Epithelial cell of prostate (primary cell): ENCODE measurements around the gene BORCS8.
"Not testable (repeated sequence)": the region's sequence is repeated elsewhere in the genome, so short reads cannot be mapped to it uniquely, and the experiment has no call there.

Source experiments
- DNase-seq: peaks from one replicate; pipeline ENCODE4 v3.0.0-alpha.2; 2011; ENCODE audit warnings: low read depth, low spot score
- H3K27ac ChIP-seq: fragments of 450-650 bp; 2 replicates; pipeline ENCODE4 v1.5.1; 2017; ENCODE audit warnings: mild to moderate bottlenecking

Gene BORCS8

GRCh38 chr19:19185853-19186740 lies 5.9 kb downstream of the BORCS8 start:
- no peak for DNase-seq
- no peak overlapping the region for H3K27ac ChIP-seq

GRCh38 chr19:19181488-19181998 lies 10.4 kb downstream of the BORCS8 start:
- H3K27ac ChIP-seq, result no peak overlapping the region
- DNase-seq, result no peak

- H3K27ac ChIP-seq, result no peak overlapping the region
- DNase-seq, result no peak
These were observed 12.2 kb downstream of the BORCS8 start for GRCh38 chr19:19179548-19180441.

- no peak overlapping the region for H3K27ac ChIP-seq
- DNase-seq, result no peak
These were observed 15.0 kb downstream of the BORCS8 start for GRCh38 chr19:19176950-19177349.

GRCh38 chr19:19173243-19173642 lies 18.7 kb downstream of the BORCS8 start:
- not testable (repeated sequence) for H3K27ac ChIP-seq, DNase-seq

GRCh38 chr19:19171821-19172532 lies 20.0 kb downstream of the BORCS8 start:
- no peak for DNase-seq
- H3K27ac ChIP-seq, result no peak overlapping the region

GRCh38 chr19:19170873-19171672 lies 20.9 kb downstream of the BORCS8 start:
- no peak for DNase-seq
- no peak overlapping the region for H3K27ac ChIP-seq

- no peak for DNase-seq
These were observed 21.7 kb downstream of the BORCS8 start, which contains the start of gene MEF2B for GRCh38 chr19:19170053-19170872. Gene MEF2B, minus strand, starts transcription at chr19:19170263. Its CDS starts 19,528 bp downstream, at chr19:19150735.

GRCh38 chr19:19169236-19170052 lies 22.5 kb downstream of the BORCS8 start:
- no peak overlapping the region for H3K27ac ChIP-seq
- no peak for DNase-seq

More at GRCh38 chr19:19170053-19170872, 21.7 kb downstream of the BORCS8 start, which contains the start of gene MEF2B:
- H3K27ac ChIP-seq, result no peak within 1 kb of the TSS

- no peak overlapping the region for H3K27ac ChIP-seq
- no peak for DNase-seq
These were observed 24.3 kb downstream of the BORCS8 start for GRCh38 chr19:19167612-19168011.

GRCh38 chr19:19165396-19165795 lies 26.6 kb downstream of the BORCS8 start:
- no peak for DNase-seq
- H3K27ac ChIP-seq, result no peak overlapping the region

- no peak for DNase-seq
- H3K27ac ChIP-seq, result no peak overlapping the region
These were observed 29.5 kb downstream of the BORCS8 start for GRCh38 chr19:19162495-19162894.

GRCh38 chr19:19160461-19161035 lies 31.4 kb downstream of the BORCS8 start:
- H3K27ac ChIP-seq, result no peak overlapping the region
- no peak for DNase-seq

- no peak overlapping the region for H3K27ac ChIP-seq
- no peak for DNase-seq
These were observed 32.4 kb downstream of the BORCS8 start for GRCh38 chr19:19159534-19159933.

- no peak overlapping the region for H3K27ac ChIP-seq
- no peak for DNase-seq
These were observed 34.1 kb downstream of the BORCS8 start for GRCh38 chr19:19157808-19158207.

GRCh38 chr19:19155495-19156219 lies 36.3 kb downstream of the BORCS8 start:
- no peak for DNase-seq

More at GRCh38 chr19:19155495-19156219, 36.3 kb downstream of the BORCS8 start:
- H3K27ac ChIP-seq, result no peak overlapping the region
